DMS79 (cell line): ENCODE measurements around the gene PRSS50.
"Not testable (repeated sequence)": the region's sequence is repeated elsewhere in the genome, so short reads cannot be mapped to it uniquely, and the experiment has no call there.

Source experiments
- DNase-seq: peaks from one replicate; lab custom pipeline; 2025; lab: John Stamatoyannopoulos, UW

PRSS50 gene

DNA sequence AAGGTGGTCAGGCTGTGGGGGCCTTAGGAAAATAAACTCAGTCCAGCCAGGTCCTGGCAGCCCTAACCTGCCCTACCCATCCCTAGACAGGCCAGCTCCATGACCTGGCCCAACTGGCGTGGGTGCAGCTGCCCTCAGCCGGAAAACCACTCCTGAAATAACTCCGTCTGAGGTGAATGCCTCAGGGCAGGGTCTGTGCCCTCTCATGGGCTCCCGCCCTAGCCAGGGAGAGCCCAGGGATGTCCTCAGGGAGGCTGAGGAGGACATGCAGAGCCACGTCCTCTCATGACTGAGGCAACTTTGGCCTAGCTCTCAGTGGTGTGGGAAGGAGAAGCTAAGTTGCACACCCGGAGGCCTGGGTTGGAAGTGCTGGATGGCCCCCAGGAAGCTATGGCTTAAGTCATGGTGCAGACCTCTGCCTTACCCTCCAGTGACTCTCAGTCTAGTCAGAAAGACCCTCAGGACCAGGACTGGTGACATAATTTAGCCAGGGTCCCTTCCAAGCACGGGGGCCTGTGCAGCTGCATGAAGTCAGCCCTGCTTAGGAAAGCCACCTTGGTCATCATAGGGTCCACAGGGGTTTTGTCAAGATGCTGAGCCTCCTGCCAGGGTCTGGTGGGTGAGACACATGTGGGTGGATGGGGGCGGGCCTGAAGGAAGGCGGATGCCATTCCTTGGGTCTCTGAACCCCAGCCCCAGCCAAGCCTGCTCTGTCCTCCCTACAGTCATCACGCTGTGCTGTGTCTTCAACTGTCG, 9.1 kb downstream of the PRSS50 start:
- DNase-seq, result no peak

DNA sequence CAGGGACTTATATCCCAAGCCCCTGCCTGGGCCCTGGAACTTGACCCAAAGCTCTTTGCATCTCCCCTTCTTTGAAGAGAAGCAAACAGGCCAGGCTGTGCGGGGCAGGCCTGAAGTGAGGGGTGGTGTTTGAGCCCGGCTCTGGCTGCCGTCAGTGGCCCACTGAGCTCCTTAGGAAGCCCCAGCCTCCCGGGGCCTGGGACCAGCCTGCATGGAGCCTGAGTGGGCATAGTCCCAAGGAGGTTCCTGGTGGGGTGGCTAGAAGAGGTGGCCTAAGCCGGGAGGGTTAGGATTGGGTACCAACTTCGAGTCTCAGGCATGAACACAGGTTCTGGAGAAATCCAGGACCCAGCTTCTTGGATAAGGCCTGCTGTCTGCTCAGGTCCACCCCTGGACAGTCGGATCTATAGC, 10.1 kb downstream of the PRSS50 start:
- no peak for DNase-seq

DNA sequence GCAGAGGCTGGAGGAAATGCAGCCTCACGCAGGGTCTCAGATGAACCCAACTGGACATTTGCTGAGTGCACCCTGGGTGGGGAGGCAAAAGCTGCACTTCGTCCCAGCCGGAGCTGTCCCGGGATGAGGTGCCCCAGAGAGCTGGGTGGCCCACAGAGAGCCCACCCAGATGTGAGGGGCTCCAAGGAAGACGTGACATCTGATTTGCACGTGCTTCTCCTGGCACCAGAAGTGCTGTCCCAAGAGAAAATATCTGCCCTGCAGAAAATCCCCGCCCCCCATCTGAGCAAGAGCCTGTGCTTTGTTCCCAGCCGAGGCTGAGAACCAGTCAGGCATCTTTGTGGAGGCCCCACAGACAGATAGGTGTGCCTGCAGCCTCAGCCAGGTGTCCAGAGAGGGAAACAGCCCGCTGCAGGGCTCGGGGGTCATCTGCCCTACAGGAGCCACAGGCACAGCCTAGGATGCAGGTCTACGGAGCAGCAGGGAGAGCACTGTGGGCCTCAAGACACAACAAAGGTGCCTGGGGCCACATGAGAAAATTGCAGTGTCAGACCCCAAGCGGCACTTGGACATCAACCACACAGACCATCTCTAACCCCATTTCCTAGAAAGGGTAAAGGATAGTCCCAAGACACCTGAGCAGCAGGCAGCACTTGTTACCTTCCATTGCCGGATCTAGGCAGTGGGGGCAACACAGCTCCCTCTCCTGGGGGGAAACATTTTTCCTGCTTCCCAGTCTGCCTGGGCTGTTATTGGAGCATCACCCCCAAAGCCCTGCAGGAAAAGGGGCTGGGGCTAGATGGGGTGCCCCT, 10.7 kb downstream of the PRSS50 start:
- no peak for DNase-seq

DNA sequence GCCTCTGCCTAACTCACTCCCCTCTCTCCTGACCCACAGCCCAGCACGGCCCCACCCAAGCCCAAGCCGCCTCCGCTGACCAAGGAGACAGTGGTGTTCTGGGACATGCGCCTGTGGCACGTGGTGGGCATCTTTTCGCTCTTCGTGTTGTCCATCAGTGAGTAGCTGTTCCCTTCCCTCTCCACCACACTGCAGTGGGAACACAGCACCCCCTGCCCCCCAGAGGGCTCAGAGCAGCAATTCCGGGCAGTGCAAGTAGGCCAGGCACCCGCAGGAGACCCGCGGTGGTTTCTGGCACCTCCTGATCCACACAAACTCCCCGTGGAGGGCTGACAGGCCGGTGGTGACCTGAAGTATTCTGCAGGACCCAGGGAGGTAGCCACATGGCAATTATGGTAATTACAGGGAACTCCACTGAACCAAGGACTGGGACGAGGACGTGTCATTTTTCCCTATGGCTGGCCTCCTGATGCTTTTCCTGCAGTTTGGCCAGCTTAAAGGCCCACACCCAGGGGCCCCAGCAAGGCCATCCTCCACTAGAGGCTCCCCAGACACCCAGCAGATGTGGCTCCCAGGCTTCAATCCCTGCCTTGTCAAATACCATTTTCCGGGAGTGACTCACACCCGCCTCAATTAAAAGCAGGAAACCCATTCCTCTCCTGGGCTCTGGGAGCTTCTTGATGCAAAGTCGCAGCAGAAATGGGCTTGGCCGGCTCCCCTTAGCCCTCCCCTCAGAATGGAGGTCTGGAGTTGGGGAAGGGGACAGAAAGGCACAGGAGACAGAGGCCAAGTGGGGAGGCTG, 11.7 kb downstream of the PRSS50 start:
- DNase-seq, result no peak

DNA sequence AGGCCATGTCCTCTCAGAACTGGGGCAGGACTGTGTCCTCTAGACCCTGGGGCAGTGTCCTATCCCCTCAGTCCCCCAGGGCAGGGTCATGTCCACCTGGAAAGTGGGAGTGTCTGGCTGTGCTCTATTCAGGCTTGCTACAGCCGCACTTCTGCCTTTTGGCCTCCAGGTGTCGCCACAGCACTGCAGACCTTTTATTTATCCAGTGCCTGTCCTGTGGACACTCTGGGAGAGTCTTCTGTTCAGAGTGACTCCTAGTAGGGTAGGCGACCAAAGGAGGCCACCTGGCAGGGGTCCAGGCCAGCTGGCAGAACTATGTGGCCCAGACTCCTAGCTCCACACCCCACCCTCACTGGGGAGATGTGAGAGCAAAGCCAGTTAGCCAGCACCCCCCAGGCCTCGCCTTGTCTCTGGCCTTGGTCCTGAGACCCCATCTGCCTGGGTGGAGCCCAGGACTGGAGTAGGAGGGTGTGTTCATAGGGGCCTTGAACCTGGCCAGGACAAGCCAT, 12.6 kb downstream of the PRSS50 start:
- DNase-seq, result no peak

DNA sequence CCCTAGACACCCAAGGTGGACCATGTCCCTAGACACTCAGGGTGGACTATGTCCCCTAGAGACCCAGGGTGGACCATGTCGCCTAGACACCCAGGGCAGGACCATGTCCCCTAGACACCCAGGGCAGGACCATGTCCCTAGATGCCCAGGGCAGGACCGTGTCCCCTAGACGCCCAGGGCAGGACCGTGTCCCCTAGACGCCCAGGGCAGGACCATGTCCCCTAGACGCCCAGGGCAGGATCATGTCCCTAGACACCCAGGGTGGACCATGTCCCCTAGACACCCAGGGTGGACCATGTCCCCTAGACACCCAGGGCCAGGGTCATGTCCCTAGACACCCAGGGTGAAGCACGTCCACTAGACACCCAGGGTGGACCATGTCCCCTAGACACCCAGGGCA, 13.3 kb downstream of the PRSS50 start:
- not testable (repeated sequence) for DNase-seq

DNA sequence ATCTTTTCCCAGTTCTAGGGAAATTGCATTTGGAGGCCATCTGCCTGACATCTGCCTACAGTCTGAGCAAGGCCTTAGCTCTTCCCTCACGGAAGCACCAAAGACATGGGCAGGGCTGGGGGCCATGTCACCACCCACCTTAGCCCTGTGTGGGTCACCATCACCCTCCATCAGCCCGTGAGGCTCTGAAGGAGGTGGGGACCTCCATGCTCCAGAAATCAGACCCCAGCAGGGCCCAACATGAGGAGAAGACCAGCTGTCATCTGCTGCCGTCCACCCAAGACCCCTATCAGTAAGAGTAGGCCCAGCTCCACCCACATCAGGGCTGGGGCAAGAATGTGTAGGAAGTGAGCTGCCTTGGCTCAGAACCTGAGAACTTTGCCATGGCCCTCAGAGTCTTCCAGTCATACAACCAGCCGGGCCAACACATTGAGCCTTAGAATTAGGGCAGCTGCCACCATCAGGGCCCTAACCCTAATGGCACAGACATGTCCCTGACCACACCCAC, 14.6 kb downstream of the PRSS50 start:
- no peak for DNase-seq

DNA sequence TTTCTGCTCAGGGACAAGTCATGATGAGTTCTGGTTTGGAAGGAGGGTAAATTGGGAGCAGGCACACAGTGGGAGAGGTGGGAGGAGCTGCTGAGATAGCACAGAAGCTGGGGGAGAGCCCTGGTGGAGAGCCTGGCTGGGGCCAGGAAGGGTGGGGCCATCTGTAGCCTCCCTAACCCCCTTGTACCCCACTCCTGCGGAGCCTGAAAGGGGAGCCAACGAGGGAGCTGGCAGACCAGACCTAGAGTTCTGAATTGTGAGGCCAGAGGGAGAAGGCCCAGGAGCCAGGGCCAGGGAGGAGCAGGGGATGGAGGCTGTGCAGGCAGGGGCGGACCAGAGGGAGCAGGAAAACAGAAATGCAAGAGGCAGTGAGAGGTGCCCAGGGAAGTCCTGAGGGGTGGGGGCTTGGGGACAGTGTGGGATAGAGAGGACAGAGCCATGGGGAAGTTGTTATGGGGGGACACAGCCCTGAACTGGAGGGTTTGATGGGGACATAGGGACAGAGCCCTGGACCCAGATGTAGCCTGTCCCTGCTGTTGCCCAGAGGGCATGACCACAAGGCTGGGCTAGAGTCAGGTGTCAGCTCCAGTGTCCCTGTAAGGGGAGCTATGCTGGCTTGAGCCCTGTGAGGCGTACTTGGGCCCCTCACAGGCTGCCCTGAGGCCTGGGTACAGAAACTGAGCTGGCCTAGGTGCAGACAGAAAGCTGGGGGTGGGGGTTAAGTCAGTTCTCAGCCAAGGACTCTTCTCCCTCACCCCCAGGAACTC, 15.2 kb downstream of the PRSS50 start:
- DNase-seq, result no peak

DNA sequence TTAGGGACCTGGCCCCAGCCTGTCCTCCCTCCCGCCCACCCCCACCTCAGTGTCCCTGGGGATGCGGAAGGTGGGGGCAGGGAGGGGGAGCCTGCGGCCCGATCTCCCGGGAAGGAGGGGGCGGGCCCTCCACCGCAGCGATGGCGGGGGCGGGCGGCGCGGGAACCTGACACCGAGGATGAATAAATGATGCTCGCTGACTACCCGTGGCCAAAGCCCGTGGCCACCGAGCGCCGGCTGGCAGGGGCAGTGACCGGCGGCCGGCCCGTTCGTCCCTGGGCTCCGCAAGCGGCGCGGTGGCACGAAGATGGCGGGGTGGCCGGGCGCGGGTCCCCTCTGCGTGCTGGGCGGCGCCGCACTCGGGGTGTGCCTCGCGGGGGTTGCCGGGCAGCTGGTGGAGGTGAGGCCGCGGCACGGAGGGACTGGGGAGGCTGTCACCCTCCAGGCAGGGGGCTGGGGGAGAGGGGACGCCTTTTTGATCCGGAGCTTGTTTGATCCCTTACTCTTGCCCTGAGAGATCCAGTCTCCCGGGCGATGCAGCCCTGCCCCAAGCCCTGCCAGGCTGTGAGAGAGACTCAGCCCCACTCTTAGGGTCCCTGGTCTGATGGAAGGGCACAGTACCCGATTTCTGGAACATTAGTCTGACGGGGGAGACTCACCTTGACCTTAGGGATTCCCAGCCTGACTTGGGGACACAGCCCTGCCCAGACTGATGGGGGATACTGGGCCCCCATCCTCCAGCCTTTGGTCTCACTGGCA, 16.3 kb downstream of the PRSS50 start, which contains the start of gene TMIE:
TMIE (plus strand) TSS at position 212 of the 759 bp plus-strand sequence; CDS start at position 308, 96 bp downstream.
- DNase-seq, result no peak

DNA sequence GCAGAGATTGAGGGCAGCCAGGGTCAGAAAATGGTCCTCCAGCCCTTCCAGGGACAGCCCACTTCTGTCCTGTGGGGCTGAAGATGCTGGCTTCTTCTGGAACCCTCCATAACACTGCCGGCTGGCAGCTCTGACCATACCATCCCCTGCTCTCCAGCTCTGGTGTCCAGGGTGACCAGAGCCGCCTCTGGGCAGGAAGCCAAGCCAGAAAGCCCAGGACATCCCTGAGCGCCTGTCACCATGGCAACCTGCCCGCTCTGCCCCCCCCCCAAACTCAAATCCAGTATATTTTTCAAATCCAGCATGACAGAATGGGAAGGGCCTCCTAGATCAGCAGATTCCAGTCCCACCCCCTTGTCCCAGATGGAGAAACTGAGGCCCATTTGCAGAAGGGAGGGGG, 16.9 kb downstream of the PRSS50 start:
- DNase-seq, result no peak

DNA sequence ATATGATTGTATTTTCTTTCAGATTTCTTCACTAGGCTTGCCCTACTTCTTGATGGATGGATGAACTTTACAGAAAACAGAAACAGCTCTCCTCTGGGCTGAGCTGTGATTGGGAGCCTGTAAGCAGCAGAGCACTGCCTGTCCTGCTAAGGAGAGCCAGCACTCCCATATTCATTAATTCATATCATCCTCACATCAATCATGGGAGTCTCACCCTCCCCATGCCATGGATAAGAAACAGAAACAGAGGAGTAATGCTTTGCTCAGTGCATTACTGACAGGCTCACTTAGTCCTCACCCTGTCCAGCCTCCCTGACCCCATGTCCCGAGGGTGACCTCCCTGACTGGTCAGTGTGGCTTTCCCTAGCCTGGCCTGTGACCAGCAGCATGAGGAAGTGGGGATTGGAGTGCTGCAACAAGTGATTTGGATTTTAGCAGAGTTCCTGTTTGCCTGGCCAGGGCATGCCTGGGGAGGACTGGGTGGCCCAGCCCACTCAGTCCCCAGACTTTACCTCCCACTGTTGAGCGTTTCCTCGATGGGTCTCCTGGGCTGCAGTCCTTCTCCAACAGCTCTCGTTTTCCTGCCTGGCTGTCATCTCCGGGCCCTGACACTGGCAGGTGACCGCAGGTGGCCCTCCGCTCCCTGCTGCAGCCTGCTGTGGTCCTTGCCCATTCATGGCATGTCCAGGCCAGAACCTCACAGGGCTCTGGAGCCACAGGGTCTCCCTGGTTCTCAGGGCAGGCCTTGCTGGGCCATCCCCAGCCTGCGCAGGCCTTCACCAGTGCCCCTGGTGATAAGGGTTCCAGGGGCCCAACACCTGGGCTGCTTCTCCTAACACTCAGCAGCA, 17.8 kb downstream of the PRSS50 start:
- DNase-seq, result no peak

DNA sequence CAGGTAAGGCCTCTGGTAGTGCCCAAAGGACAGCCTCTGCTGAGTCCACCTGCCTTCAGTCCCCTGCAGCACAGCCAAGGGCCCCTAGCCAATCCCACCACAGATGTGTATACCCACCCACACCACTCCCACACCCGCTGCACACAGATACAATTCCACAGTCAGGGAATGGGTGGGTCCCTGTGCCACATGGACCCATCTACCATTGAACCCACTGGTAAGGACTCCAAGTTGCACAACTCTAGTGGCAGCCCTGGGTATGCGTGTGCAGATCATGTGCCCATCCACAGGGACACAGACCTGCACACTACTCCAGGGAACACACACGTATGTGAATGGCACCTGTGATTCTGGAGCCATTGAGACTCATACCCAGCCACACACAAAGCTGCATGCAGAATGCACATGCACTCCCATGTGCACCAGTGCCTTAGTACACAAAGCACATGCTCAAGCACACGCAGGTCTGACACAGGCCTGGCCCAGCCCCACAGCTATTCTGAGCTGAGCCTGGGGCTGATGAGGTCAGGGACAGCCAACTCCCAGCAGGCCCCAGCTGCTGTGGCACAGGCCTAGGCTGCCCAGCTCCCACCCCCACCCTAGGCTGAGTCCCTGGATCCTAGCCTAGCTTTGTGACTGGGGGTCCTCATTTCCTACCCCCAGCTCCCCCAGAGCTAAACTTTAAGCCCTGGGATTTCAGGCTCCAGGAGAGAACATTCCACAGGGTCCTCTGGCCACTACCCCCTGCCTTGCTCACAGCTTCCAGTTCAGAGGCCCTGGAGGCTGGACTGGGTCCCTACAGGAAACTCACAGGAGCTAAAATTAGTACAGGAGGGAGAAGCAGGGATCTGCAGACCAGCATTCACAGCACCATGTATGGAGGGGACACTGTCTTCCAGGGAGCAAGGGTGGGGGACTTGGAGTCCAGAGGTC, 21.4 kb downstream of the PRSS50 start:
- DNase-seq, result no peak

DNA sequence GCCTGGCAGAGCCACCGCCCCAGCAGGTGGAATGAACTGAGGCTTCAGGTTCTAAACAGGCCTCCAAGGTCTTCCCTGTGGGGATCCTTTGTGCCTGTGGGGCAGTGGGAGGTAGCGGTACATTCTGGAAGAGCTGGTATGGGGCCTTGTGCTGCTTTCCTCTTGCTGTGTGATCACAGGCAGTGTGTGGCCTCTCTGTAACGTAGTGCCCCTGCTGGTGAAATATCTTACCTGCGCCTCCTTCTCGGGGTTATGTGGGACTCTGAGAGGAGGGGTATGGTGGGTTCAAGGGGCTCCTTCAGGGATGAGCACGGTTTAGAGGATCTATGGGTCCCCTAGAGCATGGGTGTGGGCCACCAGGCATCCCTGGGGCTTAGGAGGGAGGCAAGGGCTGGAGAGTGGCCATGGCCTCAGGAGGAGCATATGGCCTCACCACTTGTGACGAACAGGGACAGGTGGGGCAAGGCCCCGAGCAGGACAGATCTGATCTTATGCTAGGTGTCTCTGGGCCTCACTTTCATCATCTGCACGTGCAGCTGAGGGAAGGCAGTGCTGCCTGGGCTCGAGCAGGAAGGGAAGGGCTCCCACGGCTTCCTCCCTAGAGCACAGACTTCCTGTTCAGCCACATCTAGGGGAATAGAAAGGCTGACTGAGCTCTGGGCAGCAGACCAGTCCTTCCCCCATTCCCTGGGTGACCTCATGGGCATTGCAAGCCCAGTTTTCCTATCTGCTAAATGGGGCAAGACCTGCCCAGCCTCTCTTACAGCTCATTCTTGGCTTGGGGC, 22.3 kb downstream of the PRSS50 start:
- DNase-seq, result no peak

DNA sequence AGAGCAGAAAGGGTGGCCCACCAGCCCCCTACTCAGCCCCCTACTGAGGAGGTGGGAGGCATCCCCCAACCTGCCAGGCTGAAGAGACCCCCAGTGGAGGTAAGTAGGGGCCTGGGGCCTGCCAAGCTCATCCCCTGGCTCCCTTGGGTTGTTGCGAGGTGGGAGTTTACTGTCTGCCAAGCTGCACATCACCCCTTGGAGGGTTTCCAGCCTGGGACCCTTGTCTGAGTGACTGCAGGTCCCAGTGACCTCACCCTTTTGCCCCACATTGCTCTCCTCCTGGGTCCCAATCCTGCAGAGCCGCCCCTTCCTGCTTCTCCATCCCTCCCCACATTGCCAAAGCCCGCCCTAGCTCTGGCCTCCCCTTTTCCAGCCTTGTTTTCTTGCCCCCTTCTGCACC, 23.1 kb downstream of the PRSS50 start:
- DNase-seq, result no peak

DNA sequence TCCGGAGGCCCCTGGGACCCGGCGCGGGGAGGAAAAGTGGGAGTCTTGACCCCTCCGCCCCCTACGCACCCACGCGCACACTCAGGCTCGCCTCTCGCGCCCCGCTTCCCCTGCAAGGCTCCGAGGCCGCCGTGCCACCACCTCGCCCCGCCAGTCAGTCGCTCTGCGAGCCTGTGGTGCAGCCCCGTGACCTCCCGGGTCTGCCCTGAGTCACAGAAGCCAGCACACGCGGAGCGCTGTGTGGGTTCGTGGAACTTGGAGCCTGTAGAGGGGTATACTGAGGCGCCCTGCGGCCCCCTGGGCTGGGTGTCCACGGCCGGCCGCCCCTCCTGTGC, 23.8 kb downstream of the PRSS50 start:
- DNase-seq, result no peak

DNA sequence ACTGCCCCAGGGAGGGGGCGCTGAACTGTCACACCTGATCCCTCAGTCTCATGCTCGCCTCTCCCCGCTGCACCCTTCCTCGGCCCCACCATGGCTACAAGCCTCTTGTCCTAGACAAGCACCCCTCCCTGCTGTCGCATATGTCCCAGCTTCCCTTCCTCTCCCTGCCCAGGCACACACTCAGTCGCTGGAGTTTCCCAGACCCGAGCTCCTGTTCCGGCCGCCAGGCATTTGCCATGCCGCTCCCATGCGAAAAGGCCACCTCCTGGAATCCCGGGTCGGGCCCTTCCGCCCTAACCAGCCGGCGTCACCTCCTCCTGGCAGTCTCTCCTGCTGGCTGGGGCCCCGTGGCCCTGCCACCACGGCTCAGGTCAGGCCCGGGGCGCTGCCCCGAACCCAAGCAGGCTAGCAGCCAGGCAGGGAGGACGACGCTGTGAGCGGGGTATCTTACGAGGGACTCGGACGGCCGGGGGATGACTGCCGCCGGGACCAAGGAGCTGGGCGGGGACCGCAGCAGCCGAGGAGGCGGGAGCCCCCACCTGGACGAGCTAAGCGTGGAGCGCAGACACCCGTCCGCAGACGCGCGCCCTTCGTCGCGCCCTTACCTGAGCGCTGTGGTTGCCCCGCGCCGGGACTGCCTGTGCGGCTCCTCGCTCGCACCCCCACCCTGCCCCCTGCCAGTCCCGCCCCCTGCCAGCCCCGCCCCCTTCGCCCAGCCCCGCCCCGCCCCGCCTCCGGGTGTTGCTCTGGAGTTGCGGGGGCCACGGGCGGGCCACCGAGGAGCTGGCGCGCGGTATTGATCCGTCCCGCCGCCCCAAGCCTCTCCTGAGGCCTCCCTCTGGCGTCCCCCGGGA, 24.4 kb downstream of the PRSS50 start, which contains the start of gene ALS2CL:
ALS2CL (minus strand) TSS at position 642 of the 854 bp plus-strand sequence. CDS start 4,239 bp downstream, outside the sequence.
- no peak for DNase-seq

DNA sequence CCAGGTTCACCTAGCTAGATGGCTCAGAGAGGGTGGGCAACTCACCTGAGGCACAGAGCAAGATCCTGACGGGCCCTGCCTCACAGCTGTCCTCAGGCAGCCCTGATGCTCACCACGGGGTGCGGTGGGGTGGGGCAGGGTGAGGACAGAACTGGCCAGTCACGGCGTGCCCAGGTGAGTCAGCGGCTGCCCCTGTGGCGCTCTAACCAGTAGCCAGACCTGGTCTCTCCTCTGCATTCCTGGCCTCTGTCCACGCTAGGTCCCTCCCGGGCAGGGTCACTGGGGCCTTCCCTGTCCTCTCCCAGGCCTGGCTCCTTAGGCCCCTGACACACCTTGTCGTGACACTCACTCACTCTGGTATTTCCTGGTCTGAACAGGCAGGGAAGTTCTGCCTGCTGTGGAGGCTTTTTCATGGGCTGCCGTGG, 25.1 kb downstream of the PRSS50 start:
- DNase-seq, result no peak
